Mesendoderm (in vitro differentiated cells): ENCODE data around the gene STARD10.

ENCODE experiments used
- DNase-seq: peaks from one replicate; pipeline ENCODE4 v3.0.0; 2013
- H2AK5ac ChIP-seq: 2 replicates; pipeline ENCODE4 v1.6.1; 2013; ENCODE audit warnings: low read length, inconsistent platforms
- H2BK120ac ChIP-seq: 2 replicates; pipeline ENCODE4 v1.6.1; 2013; ENCODE audit warnings: low read depth, mild to moderate bottlenecking, low read length, moderate library complexity, mixed read lengths
- H2BK15ac ChIP-seq: replicated peaks from 2 replicates; pipeline ENCODE4 v1.6.1; 2013; ENCODE audit warnings: low read depth, mild to moderate bottlenecking, moderate library complexity
- H2BK5ac ChIP-seq: 2 replicates; pipeline ENCODE4 v1.6.1; 2013; ENCODE audit warnings: low read length, inconsistent platforms
- H3K18ac ChIP-seq: 2 replicates; pipeline ENCODE4 v1.6.1; 2013; ENCODE audit warnings: mild to moderate bottlenecking, low read length, mixed read lengths
- H3K23ac ChIP-seq: one replicate; pipeline ENCODE4 v1.6.1; 2013; ENCODE audit warnings: low read length
- H3K27ac ChIP-seq: 2 replicates; pipeline ENCODE4 v1.5.1; 2013; ENCODE audit warnings: low read depth, mild to moderate bottlenecking, inconsistent platforms, low read length, moderate library complexity
- H3K27me3 ChIP-seq: 2 replicates; pipeline ENCODE4 v1.6.1; 2013; ENCODE audit warnings: low read length, control low read depth, mild to moderate bottlenecking, inconsistent platforms; ENCODE audit not compliant: insufficient read depth, poor library complexity
- H3K36me3 ChIP-seq: 2 replicates; pipeline ENCODE4 v1.6.1; 2013; ENCODE audit warnings: low read length, inconsistent platforms; ENCODE audit not compliant: control insufficient read depth, insufficient read depth
- H3K4ac ChIP-seq: one replicate; pipeline ENCODE4 v1.6.1; 2013; ENCODE audit warnings: low read depth, mild to moderate bottlenecking, low read length, moderate library complexity
- H3K4me1 ChIP-seq: 2 replicates; pipeline ENCODE4 v1.6.1; 2013; ENCODE audit warnings: low read depth, low read length, inconsistent platforms; ENCODE audit not compliant: control insufficient read depth
- H3K4me2 ChIP-seq: 2 replicates; pipeline ENCODE4 v1.6.1; 2013; ENCODE audit warnings: low read length
- H3K4me3 ChIP-seq: 2 replicates; pipeline ENCODE4 v1.5.1; 2013; ENCODE audit warnings: mild to moderate bottlenecking, low read length
- H3K56ac ChIP-seq: one replicate; pipeline ENCODE4 v1.6.1; 2013; ENCODE audit warnings: low read length
- H3K79me1 ChIP-seq: 2 replicates; pipeline ENCODE4 v1.6.1; 2013; ENCODE audit warnings: low read length, inconsistent platforms
- H3K79me2 ChIP-seq: 2 replicates; pipeline ENCODE4 v1.6.1; 2013; ENCODE audit warnings: mild to moderate bottlenecking, low read length; ENCODE audit not compliant: control insufficient read depth, insufficient read depth
- H3K9ac ChIP-seq: 2 replicates; pipeline ENCODE4 v1.6.1; 2013; ENCODE audit warnings: low read length, inconsistent platforms
- H4K5ac ChIP-seq: one replicate; pipeline ENCODE4 v1.6.1; 2013; ENCODE audit warnings: low read length
- H4K8ac ChIP-seq: one replicate; pipeline ENCODE4 v1.6.1; 2013; ENCODE audit warnings: low read depth, mild to moderate bottlenecking, control low read depth, low read length, moderate library complexity
- WGBS: extraction: QIAGEN DNeasy Blood & Tissue Kit; methylation state at CpG from one replicate; pipeline ENCODE4 v1.1.7; 2013; ENCODE audit warnings: low lambda C conversion rate, missing lambda C conversion rate; ENCODE audit not compliant: insufficient coverage; ENCODE audit errors: extremely low coverage; 5-methylcytosine and 5-hydroxymethylcytosine counted together

The STARD10 gene

DNA sequence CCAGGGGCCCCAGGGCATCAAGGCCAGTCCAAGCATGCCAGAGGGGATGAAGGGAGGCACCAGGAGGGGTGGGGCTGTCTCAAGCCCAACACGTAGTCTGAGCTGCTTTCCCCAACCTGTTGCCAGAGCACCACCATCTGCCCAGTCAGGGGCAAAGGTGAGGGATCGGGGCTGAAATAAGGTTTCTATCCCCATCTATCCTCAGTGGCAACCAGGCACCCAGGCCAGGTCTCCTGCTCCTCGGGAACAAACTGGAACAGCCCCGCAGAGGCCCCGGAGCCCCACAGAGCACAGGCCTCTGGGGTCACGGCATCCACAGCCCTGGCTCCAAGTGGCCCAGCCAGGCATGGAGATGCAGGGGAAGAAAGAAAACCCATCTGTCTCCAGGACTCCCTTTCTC is 19.3 kb downstream of the STARD10 start:
- Histone ChIP-seq H3K79me2 (no peaks in the 10 kb centered on the region), H3K4me3 (no peak overlapping the region), H3K23ac (no peak overlapping the region), H3K36me3 (no peaks in the 10 kb centered on the region), H2BK120ac (no peak overlapping the region), H3K27ac (no peak overlapping the region), H3K27me3 (no peaks in the 10 kb centered on the region), H3K79me1 (no peaks in the 10 kb centered on the region), H4K8ac (no peak overlapping the region), H3K56ac (no peak overlapping the region), H2BK5ac (no peak overlapping the region), H3K9ac (no peak overlapping the region), H3K4me2 (no peak overlapping the region), H2BK15ac (no peak overlapping the region), H4K5ac (no peak overlapping the region), H3K18ac (no peak overlapping the region), H2AK5ac (no peak overlapping the region), H3K4me1 (no peaks in the 10 kb centered on the region), H3K4ac (no peak overlapping the region)
- WGBS: no CpG with 5 or more reads among the region's 6 CpGs
- DNase-seq: no peak

DNA sequence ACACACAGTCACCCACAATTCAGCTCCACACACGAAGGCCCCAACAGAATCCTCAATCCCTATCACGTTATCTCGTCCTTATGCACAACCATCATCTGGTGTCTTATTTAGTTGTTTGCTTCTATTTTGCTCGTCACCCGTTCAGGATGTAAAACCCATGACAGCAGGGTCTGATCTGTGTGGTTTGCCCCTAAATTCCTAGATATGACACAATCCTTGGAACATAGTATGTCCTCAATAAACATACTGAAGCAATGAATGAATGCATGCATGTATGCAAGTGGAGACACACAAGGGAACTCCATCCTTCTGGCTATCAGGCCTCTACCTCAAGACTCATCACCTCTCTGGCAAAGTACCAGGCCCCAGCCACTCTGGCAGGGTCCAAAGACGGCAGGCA is 20.2 kb downstream of the STARD10 start:
- H3K79me1 ChIP-seq: no peaks in the 10 kb centered on the region
- H3K4me2 ChIP-seq: no peak overlapping the region
- H3K18ac ChIP-seq: no peak overlapping the region
- no peak overlapping the region for H2AK5ac ChIP-seq
- no peak overlapping the region for H4K5ac ChIP-seq
- no peak overlapping the region for H2BK15ac ChIP-seq
- no peak overlapping the region for H2BK120ac ChIP-seq
- no peaks in the 10 kb centered on the region for H3K36me3 ChIP-seq
- H3K4me1 ChIP-seq: no peaks in the 10 kb centered on the region
- DNase-seq: no peak
- no peak overlapping the region for H3K56ac ChIP-seq
- H3K4ac ChIP-seq: no peak overlapping the region
- WGBS: no CpG with 5 or more reads among the region's 6 CpGs
- no peak overlapping the region for H3K4me3 ChIP-seq
- H3K27ac ChIP-seq: no peak overlapping the region
- no peak overlapping the region for H3K23ac ChIP-seq
- no peaks in the 10 kb centered on the region for H3K27me3 ChIP-seq
- H3K9ac ChIP-seq: no peak overlapping the region
- H4K8ac ChIP-seq: no peak overlapping the region
- H3K79me2 ChIP-seq: no peaks in the 10 kb centered on the region
- no peak overlapping the region for H2BK5ac ChIP-seq

DNA sequence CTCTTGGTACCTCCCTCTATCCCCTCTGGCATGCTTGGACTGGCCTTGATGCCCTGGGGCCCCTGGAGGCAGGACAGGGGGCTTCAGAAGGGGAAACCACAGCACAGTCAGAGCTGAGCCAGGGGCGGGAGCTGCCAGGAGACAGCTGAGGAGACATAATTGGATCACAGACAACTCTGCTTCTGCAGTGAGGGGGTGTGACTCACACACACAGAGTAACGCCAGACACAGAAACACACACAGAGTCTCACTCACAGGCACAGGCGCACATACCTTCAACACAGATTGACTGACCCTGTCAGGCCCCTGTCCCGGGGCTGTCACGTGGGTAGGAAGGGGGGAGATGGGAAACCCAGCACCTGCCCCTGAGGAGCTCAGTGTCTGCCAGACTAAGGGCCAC is 20.6 kb downstream of the STARD10 start:
- no peak overlapping the region for H3K4ac ChIP-seq
- no peaks in the 10 kb centered on the region for H3K4me1 ChIP-seq
- H3K9ac ChIP-seq: no peak overlapping the region
- WGBS: no CpG with 5 or more reads among the region's 5 CpGs
- H3K27ac ChIP-seq: no peak overlapping the region
- no peak for DNase-seq
- no peak overlapping the region for H2BK120ac ChIP-seq
- H3K27me3 ChIP-seq: no peaks in the 10 kb centered on the region
- no peak overlapping the region for H2AK5ac ChIP-seq
- no peak overlapping the region for H3K4me3 ChIP-seq
- no peak overlapping the region for H3K18ac ChIP-seq
- no peak overlapping the region for H4K5ac ChIP-seq
- H3K36me3 ChIP-seq: no peaks in the 10 kb centered on the region
- no peak overlapping the region for H2BK5ac ChIP-seq
- H3K23ac ChIP-seq: no peak overlapping the region
- H2BK15ac ChIP-seq: no peak overlapping the region
- no peaks in the 10 kb centered on the region for H3K79me2 ChIP-seq
- no peak overlapping the region for H3K4me2 ChIP-seq
- H4K8ac ChIP-seq: no peak overlapping the region
- H3K56ac ChIP-seq: no peak overlapping the region
- H3K79me1 ChIP-seq: no peaks in the 10 kb centered on the region

DNA sequence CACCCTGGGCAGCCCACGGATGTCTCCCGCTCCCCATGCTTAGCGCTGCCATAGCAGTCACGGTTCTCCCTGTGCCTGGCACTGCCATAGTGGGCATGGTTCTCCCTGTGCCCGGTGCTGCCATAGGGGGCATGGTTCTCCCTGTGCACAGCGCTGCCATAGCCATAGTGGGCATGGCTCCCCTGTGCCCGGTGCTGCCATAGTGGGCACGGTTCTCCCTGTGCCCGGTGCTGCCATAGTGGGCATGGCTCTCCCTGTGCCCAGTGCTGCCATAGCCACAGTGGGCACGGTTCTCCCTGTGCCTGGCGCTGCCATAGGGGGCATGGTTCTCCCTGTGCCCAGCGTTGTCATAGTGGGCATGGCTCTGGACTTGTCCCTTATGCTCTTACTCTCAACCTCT is 21.8 kb downstream of the STARD10 start:
- H3K79me1 ChIP-seq: no peaks in the 10 kb centered on the region
- WGBS: no CpG with 5 or more reads among the region's 12 CpGs
- H3K4me2 ChIP-seq: no peak overlapping the region
- H2BK5ac ChIP-seq: no peak overlapping the region
- no peaks in the 10 kb centered on the region for H3K36me3 ChIP-seq
- H3K4ac ChIP-seq: no peak overlapping the region
- no peak overlapping the region for H3K9ac ChIP-seq
- H3K23ac ChIP-seq: no peak overlapping the region
- H3K4me3 ChIP-seq: no peak overlapping the region
- H3K18ac ChIP-seq: no peak overlapping the region
- no peaks in the 10 kb centered on the region for H3K27me3 ChIP-seq
- H3K79me2 ChIP-seq: no peaks in the 10 kb centered on the region
- no peak for DNase-seq
- H3K4me1 ChIP-seq: no peaks in the 10 kb centered on the region
- no peak overlapping the region for H2BK15ac ChIP-seq
- H2AK5ac ChIP-seq: no peak overlapping the region
- H3K56ac ChIP-seq: no peak overlapping the region
- no peak overlapping the region for H2BK120ac ChIP-seq
- no peak overlapping the region for H4K5ac ChIP-seq
- H4K8ac ChIP-seq: no peak overlapping the region
- H3K27ac ChIP-seq: no peak overlapping the region

DNA sequence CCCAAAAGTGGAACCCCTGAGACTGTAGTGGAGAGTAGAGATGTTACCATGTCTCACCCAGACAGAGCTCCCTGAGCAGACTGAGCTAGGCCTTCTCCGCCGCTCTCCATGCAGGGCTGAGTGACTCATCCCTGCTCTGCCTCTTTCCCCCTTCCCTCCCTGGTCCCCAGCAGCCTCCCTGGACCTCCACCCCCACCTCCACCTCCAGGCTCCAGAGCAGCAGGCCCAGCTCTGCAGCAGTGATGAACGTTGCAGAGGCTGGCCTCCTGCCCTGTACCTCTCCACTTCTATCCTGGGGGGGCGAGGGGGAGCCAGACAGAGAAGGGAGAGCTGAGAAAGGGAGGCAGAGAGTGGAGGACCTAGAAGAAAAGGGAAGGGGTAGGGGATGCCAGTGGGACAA is 22.3 kb downstream of the STARD10 start:
- WGBS: no CpG with 5 or more reads among the region's 4 CpGs
- no peak overlapping the region for H2BK5ac ChIP-seq
- no peak overlapping the region for H4K8ac ChIP-seq
- H4K5ac ChIP-seq: no peak overlapping the region
- no peak overlapping the region for H3K4ac ChIP-seq
- no peak overlapping the region for H3K23ac ChIP-seq
- H3K9ac ChIP-seq: no peak overlapping the region
- H2BK120ac ChIP-seq: no peak overlapping the region
- no peaks in the 10 kb centered on the region for H3K79me2 ChIP-seq
- DNase-seq: peak; percentile 35
- H2AK5ac ChIP-seq: no peak overlapping the region
- H3K79me1 ChIP-seq: no peaks in the 10 kb centered on the region
- peak overlapping the region; percentile 15 for H3K56ac ChIP-seq
- H2BK15ac ChIP-seq: no peak overlapping the region
- H3K36me3 ChIP-seq: no peaks in the 10 kb centered on the region
- no peak overlapping the region for H3K4me2 ChIP-seq
- no peak overlapping the region for H3K27ac ChIP-seq
- no peak overlapping the region for H3K4me3 ChIP-seq
- H3K18ac ChIP-seq: no peak overlapping the region
- H3K4me1 ChIP-seq: no peaks in the 10 kb centered on the region
- no peaks in the 10 kb centered on the region for H3K27me3 ChIP-seq

DNA sequence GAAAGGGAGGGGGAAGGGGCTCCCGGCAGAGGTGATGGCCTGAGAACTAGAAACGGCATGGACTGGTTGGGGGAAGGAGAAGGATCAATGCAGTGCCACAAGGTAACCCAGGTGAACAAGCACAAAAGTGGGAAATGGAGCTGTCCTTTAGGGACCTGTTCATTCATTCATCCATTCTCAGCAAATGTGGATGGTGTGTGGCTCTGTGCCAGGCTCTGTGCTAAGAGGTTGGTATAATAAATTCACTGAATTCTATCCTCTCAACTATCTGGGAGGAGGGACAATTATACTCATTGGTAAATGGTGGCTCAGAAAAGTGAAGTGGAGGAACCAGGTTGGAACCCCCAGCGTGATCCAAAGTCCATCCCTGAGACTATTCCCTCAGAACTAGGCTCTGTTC is 23.0 kb downstream of the STARD10 start:
- Histone ChIP-seq H3K79me1 (no peaks in the 10 kb centered on the region), H4K5ac (no peak overlapping the region), H3K27me3 (no peaks in the 10 kb centered on the region), H3K4me3 (no peak overlapping the region), H3K9ac (no peak overlapping the region), H4K8ac (no peak overlapping the region), H2BK15ac (no peak overlapping the region), H3K4me1 (no peaks in the 10 kb centered on the region), H3K4me2 (no peak overlapping the region), H3K4ac (no peak overlapping the region), H2BK120ac (no peak overlapping the region), H3K23ac (no peak overlapping the region), H2BK5ac (no peak overlapping the region), H3K18ac (no peak overlapping the region), H3K36me3 (no peaks in the 10 kb centered on the region), H3K27ac (no peak overlapping the region), H3K56ac (no peak overlapping the region), H3K79me2 (no peaks in the 10 kb centered on the region), H2AK5ac (no peak overlapping the region)
- WGBS: no CpG with 5 or more reads among the region's 3 CpGs
- no peak for DNase-seq
